Hepatocyte (in vitro differentiated cells): Measurements from ENCODE around the gene VASH1. TPM values are rescaled to one million over a fixed set of nuclear protein-coding genes. Genes with fewer than 3 reads are reported as not detected.
A peak's percentile ranks its signal among the peaks of the same experiment; 100 is the strongest.

Source experiments
- DNase-seq: peaks from one replicate; pipeline ENCODE4 v3.0.0-alpha.2; 2016; ENCODE audit warnings: low spot score
- H2AFZ ChIP-seq: fragments of 200-600 bp; sonication (generic); 2 replicates; pipeline ENCODE4 v1.6.0; 2016; ENCODE audit warnings: antibody characterized with exemption, mild to moderate bottlenecking
- H3K27ac ChIP-seq: fragments of 200-600 bp; sonication (generic); 2 replicates; pipeline ENCODE4 v1.5.1; 2016; ENCODE audit warnings: mild to moderate bottlenecking
- H3K27me3 ChIP-seq: fragments of 200-600 bp; sonication (generic); 2 replicates; pipeline ENCODE4 v1.6.1; 2016
- H3K36me3 ChIP-seq: fragments of 200-600 bp; sonication (generic); replicated peaks from 2 replicates; pipeline ENCODE4 v1.5.1; 2016; ENCODE audit warnings: low read depth; ENCODE audit not compliant: insufficient read depth
- H3K4me1 ChIP-seq: fragments of 200-600 bp; sonication (generic); 2 replicates; pipeline ENCODE4 v1.5.1; 2016; ENCODE audit warnings: mild to moderate bottlenecking, moderate library complexity; ENCODE audit not compliant: insufficient read depth
- H3K4me2 ChIP-seq: fragments of 200-600 bp; sonication (generic); 2 replicates; pipeline ENCODE4 v1.6.0; 2016
- H3K4me3 ChIP-seq: fragments of 200-600 bp; sonication (generic); 2 replicates; pipeline ENCODE4 v1.5.1; 2016; ENCODE audit warnings: mild to moderate bottlenecking
- H3K79me2 ChIP-seq: fragments of 200-600 bp; sonication (generic); 2 replicates; pipeline ENCODE4 v1.6.0; 2017; ENCODE audit warnings: mild to moderate bottlenecking
- H3K9me2 ChIP-seq: fragments of 200-600 bp; sonication (generic); replicated peaks from 2 replicates; pipeline ENCODE4 v1.6.0; 2017; ENCODE audit warnings: mild to moderate bottlenecking; ENCODE audit not compliant: insufficient read depth
- H3K9me3 ChIP-seq: fragments of 200-600 bp; sonication (generic); 2 replicates; pipeline ENCODE4 v1.5.1; 2016; ENCODE audit warnings: low read depth, mild to moderate bottlenecking
- H4K20me1 ChIP-seq: fragments of 200-600 bp; sonication (generic); 2 replicates; pipeline ENCODE4 v1.6.0; 2016; ENCODE audit warnings: mild to moderate bottlenecking; ENCODE audit not compliant: insufficient read depth, poor library complexity, severe bottlenecking
- EZH2 ChIP-seq: fragments of 200-600 bp; sonication (generic); IDR thresholded peaks from 2 replicates; pipeline ENCODE4 v1.6.1; 2016; ENCODE audit warnings: antibody characterized with exemption, mild to moderate bottlenecking, borderline replicate concordance
- EZH2phosphoT487 ChIP-seq: fragments of 200-600 bp; sonication (generic); IDR thresholded peaks from one replicate; pipeline ENCODE4 v1.6.1; 2018; ENCODE audit warnings: antibody characterized with exemption, mild to moderate bottlenecking, low read depth, moderate library complexity; ENCODE audit not compliant: unreplicated experiment, severe bottlenecking
- WGBS: methylation state at CpG from one replicate; pipeline ENCODE4 v1.1.6; 2016; ENCODE audit warnings: low lambda C conversion rate; ENCODE audit errors: missing lambda C conversion rate; 5-methylcytosine and 5-hydroxymethylcytosine counted together
- polyA plus RNA-seq: library from polyadenylated mRNA; unstranded; fragments of >200 nt; fragmentation: Nextera tagmentation; extraction: Ambion mirVana; gene quantifications from 2 replicates; pipeline ENCODE4 v1.2.1, GENCODE V29; 2016
- total RNA-seq: library from RNA; depleted of rRNA; stranded (reverse); fragments of >200 nt; gene quantifications from 2 replicates; pipeline ENCODE4 v1.2.3, GENCODE V29; 2014
- TF ChIP-seq, protein P1 (sequence below): fragments of 200-600 bp; sonication (generic); IDR thresholded peaks from 2 replicates; pipeline ENCODE4 v1.5.1; 2016; ENCODE audit warnings: antibody characterized with exemption, mild to moderate bottlenecking; ENCODE audit not compliant: poor library complexity

The VASH1 gene
- total and polyA plus RNA-seq, 2 experiments from 2014 or later: 4.8 to 6.3 TPM

DNA sequence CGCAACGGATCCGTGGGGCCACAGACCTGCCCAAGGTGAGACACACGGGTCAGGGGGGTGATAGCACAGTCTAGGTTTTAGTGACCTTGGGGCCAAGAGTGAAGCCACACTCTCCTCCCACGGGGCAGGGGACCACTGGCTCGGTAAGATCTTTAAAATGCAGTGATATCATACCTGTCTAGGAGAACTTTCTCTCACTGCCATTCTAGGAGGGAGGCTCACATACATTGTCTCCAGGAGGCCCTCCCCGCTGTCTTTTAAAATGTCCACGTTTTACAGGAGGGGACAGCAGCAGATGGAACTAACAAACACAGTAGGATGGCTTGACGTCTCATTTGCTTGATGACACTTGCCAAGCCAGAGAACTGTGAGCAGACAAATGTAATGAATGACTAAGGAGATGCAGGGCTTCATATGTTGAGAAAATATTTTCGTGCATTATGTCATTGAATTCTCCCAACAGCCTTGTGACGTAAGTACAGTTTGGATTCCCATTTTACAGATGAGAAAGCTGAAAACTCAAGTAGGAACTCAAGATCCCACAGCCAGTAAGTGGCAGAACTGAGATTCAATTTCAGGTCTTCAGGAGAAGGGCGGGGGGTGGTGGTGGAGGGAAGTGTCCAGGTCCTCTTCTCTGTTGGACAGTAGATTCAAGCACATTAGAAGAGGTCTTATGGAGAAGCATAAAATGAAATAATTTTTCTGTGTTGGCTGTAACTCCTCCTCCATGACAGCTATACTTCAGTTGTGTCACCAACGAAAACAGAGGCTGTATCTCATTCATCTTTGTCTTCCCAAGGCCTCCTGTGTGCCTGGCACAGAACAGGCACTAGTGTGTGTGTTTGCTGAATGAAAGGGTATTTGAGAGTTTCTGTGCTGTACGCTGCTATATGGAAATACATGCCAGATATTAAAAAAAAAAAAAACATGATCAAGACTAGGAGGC is 2.1 kb downstream of the VASH1 start:
- Histone ChIP-seq H3K9me3 (no peaks in the 10 kb centered on the region), H3K27ac (no peak overlapping the region), H3K9me2 (no peaks in the 10 kb centered on the region), H3K36me3 (no peaks in the 10 kb centered on the region), H4K20me1 (no peaks in the 10 kb centered on the region), H3K27me3 (peaks cover 27% of the 10 kb centered on the region), H3K4me3 (no peak overlapping the region), H3K4me1 (peaks cover 10% of the 10 kb centered on the region), H3K79me2 (no peaks in the 10 kb centered on the region), H3K4me2 (peak overlapping the region; percentile 98), H2AFZ (no peak overlapping the region)
- DNase-seq: no peak
- TF ChIP-seq, protein P1, sequence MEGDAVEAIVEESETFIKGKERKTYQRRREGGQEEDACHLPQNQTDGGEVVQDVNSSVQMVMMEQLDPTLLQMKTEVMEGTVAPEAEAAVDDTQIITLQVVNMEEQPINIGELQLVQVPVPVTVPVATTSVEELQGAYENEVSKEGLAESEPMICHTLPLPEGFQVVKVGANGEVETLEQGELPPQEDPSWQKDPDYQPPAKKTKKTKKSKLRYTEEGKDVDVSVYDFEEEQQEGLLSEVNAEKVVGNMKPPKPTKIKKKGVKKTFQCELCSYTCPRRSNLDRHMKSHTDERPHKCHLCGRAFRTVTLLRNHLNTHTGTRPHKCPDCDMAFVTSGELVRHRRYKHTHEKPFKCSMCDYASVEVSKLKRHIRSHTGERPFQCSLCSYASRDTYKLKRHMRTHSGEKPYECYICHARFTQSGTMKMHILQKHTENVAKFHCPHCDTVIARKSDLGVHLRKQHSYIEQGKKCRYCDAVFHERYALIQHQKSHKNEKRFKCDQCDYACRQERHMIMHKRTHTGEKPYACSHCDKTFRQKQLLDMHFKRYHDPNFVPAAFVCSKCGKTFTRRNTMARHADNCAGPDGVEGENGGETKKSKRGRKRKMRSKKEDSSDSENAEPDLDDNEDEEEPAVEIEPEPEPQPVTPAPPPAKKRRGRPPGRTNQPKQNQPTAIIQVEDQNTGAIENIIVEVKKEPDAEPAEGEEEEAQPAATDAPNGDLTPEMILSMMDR: no peak
- no peak for TF ChIP-seq EZH2phosphoT487
- no peak for TF ChIP-seq EZH2
- 87% methylated on average over 14 of the region's 14 CpGs for WGBS

- Histone ChIP-seq H3K9me3 (no peaks in the 10 kb centered on the region), H3K27ac (no peak overlapping the region), H3K4me1 (peaks cover 10% of the 10 kb centered on the region), H3K4me2 (no peak overlapping the region), H3K4me3 (no peak overlapping the region), H2AFZ (no peak overlapping the region), H4K20me1 (no peaks in the 10 kb centered on the region), H3K27me3 (peaks cover 23% of the 10 kb centered on the region), H3K9me2 (no peaks in the 10 kb centered on the region), H3K36me3 (no peaks in the 10 kb centered on the region), H3K79me2 (no peaks in the 10 kb centered on the region)
- no peak for DNase-seq
- WGBS: 78% methylated on average over 6 of the region's 6 CpGs
- TF ChIP-seq, protein P1: no peak
- TF ChIP-seq EZH2phosphoT487 (no peak), EZH2 (no peak)
Observed at GRCh38 chr14:76765461-76765931, 4.2 kb downstream of the VASH1 start.

GRCh38 chr14:76767681-76768656 is 6.7 kb downstream of the VASH1 start:
- 47% methylated on average over 15 of the region's 15 CpGs for WGBS
- Histone ChIP-seq H3K36me3 (no peaks in the 10 kb centered on the region), H3K27ac (no peak overlapping the region), H3K4me2 (no peak overlapping the region), H2AFZ (no peak overlapping the region), H3K4me1 (peaks cover 7% of the 10 kb centered on the region), H3K9me3 (no peaks in the 10 kb centered on the region), H4K20me1 (no peaks in the 10 kb centered on the region), H3K4me3 (no peak overlapping the region), H3K9me2 (no peaks in the 10 kb centered on the region), H3K79me2 (no peaks in the 10 kb centered on the region), H3K27me3 (peaks cover 5% of the 10 kb centered on the region)
- no peak for TF ChIP-seq EZH2phosphoT487
- DNase-seq: no peak
